GM12891 (cell line): ENCODE measurements around the gene GLI1.

Experiments used
- POLR2A ChIP-seq: IDR thresholded peaks from 2 replicates; pipeline ENCODE4 v1.6.1; 2011; ENCODE audit warnings: low read depth, low read length, control low read depth
- POLR2AphosphoS5 ChIP-seq: IDR thresholded peaks from 2 replicates; pipeline ENCODE4 v1.6.1; 2011; ENCODE audit warnings: low read depth, low read length, control low read depth
- POU2F2 ChIP-seq: IDR thresholded peaks from 2 replicates; pipeline ENCODE4 v1.6.1; 2011; ENCODE audit warnings: low read depth, mild to moderate bottlenecking, control low read depth, low read length, moderate library complexity

GRCh38 chr12:57459055-57459749 lies 383 bp upstream of the GLI1 start:
- no peak for TF ChIP-seq POLR2AphosphoS5
- 0 out of 2 replicates have a peak, but pooled peaks have one; percentile 1 for TF ChIP-seq POLR2A
- no peak for TF ChIP-seq POU2F2
